SH-SY5Y (cell line): Measurements from ENCODE around the gene PLA2G2D.

Source experiments
- GATA2 ChIP-seq: IDR thresholded peaks from 2 replicates; pipeline ENCODE4 v1.6.1; 2011; ENCODE audit warnings: mild to moderate bottlenecking, low read depth, low read length
- GATA3 ChIP-seq: IDR thresholded peaks from 2 replicates; pipeline ENCODE4 v1.6.1; 2011; ENCODE audit warnings: low read depth, mild to moderate bottlenecking, low read length, moderate library complexity

- TF ChIP-seq GATA3, result no peak
- no peak for TF ChIP-seq GATA2
These were observed 5.8 kb upstream of the PLA2G2D start for GRCh38 chr1:20125100-20125499.
